Gastroesophageal sphincter (tissue), 4 donors: Measurements from ENCODE around the gene ZFP36. TPM values are rescaled to one million over a fixed set of nuclear protein-coding genes. Genes with fewer than 3 reads are reported as not detected.

ENCODE experiments used
- ATAC-seq: fragments of 150-250 bp; one replicate; pipeline ENCODE4 v1.9.1; 2016; ENCODE audit warnings: mild to moderate bottlenecking, moderate library complexity
- H3K27ac ChIP-seq, 4 donors: fragments of 200-600 bp; sonication (generic) in 3 of 4; 1 replicate in 3 of 4; 2 replicates in 1 of 4; pipeline ENCODE4 v1.5.1; 2016 to 2019
- H3K27me3 ChIP-seq: fragments of 200-600 bp; sonication (generic); one replicate; pipeline ENCODE4 v1.5.1; 2019
- H3K36me3 ChIP-seq, 2 donors: fragments of 200-600 bp; sonication (generic); one replicate each; pipeline ENCODE4 v1.5.1; 2019; ENCODE audit warnings: control low read depth in 1 of 2
- H3K4me1 ChIP-seq, 3 donors: fragments of 200-600 bp; sonication (generic); 1 replicate in 2 of 3; 2 replicates in 1 of 3; pipeline ENCODE4 v1.5.1; 2016 to 2019; ENCODE audit warnings: control low read depth in 2 of 3
- H3K4me3 ChIP-seq, 2 donors: fragments of 200-600 bp; sonication (generic); one replicate each; pipeline ENCODE4 v1.5.1; 2019; ENCODE audit warnings: mild to moderate bottlenecking in 1 of 2, moderate library complexity in 1 of 2
- H3K9me3 ChIP-seq, 3 donors: fragments of 200-600 bp; sonication (generic); one replicate each; pipeline ENCODE4 v1.5.1; 2017 to 2019; ENCODE audit warnings: control low read depth in 2 of 3
- CTCF ChIP-seq, 4 experiments: fragments of 200-600 bp in 2 of 4; fragments of 450-650 bp in 2 of 4; sonication (generic) in 1 of 4; IDR thresholded peaks; one replicate each; pipeline ENCODE4 v1.5.1; 2017 to 2019; ENCODE audit warnings: antibody characterized with exemption in 4 of 4, mild to moderate bottlenecking in 2 of 4, moderate library complexity in 2 of 4
- EP300 ChIP-seq: sonication (generic); formaldehyde crosslinking; IDR thresholded peaks from one replicate; pipeline ENCODE4 v1.6.1; 2017; ENCODE audit warnings: antibody characterized with exemption, mild to moderate bottlenecking
- POLR2A ChIP-seq, 2 donors: fragments of 450-650 bp; IDR thresholded peaks; one replicate each; pipeline ENCODE4 v1.6.1; 2017; ENCODE audit warnings: antibody characterized with exemption in 2 of 2, mild to moderate bottlenecking in 2 of 2, moderate library complexity in 1 of 2
- POLR2AphosphoS5 ChIP-seq: sonication (generic); formaldehyde crosslinking; IDR thresholded peaks from one replicate; pipeline ENCODE4 v1.6.1; 2017; ENCODE audit warnings: antibody characterized with exemption
- WGBS, 2 donors: methylation state at CpG; one replicate each; pipeline ENCODE4 v1.1.5; 2018; ENCODE audit warnings: low coverage in 1 of 2; 5-methylcytosine and 5-hydroxymethylcytosine counted together
- total RNA-seq, 4 donors: library from RNA; depleted of rRNA; stranded (reverse); fragments of >200 nt; gene quantifications; one replicate each; pipeline ENCODE4 v1.1.0, GENCODE V29; 2016

The ZFP36 gene
- total RNA-seq, 4 donors from 2014 or later = 78.6 to 276 (median 158) TPM

- TF ChIP-seq POLR2AphosphoS5 = no peak
- no peak for TF ChIP-seq EP300
- TF ChIP-seq POLR2A (IDR thresholded peaks at IDR 0.05) = no peak
- TF ChIP-seq CTCF (IDR thresholded peaks at IDR 0.05) = no peak
- H3K27me3 ChIP-seq = no peaks in the 10 kb centered on the region
- H3K27ac ChIP-seq = peak overlapping the region in 1 of 4 donors; percentile 15
- peaks cover 0 to 32% (median 5%) of the 10 kb centered on the region in 3 donors for H3K4me1 ChIP-seq
- no peaks in the 10 kb centered on the region for H3K9me3 ChIP-seq
- ATAC-seq = no peak
- 60 to 77% methylated on average over 1 to 5 of the region's 9 CpGs for WGBS, 2 donors
- H3K4me3 ChIP-seq = no peak overlapping the region
- H3K36me3 ChIP-seq = peaks cover 0 to 98% of the 10 kb centered on the region in 2 donors
These were observed 21.6 kb upstream of the ZFP36 start for GRCh38 chr19:39384839-39385568.

GRCh38 chr19:39385629-39386411, 20.8 kb upstream of the ZFP36 start:
- no peak for ATAC-seq
- no peak overlapping the region for H3K27ac ChIP-seq
- 60 to 66% methylated on average over 12 to 15 of the region's 20 CpGs for WGBS, 2 donors
- no peak for TF ChIP-seq POLR2AphosphoS5
- TF ChIP-seq CTCF (IDR thresholded peaks at IDR 0.05) = no peak
- TF ChIP-seq EP300 = no peak
- TF ChIP-seq POLR2A (IDR thresholded peaks at IDR 0.05) = no peak
- peaks cover 0 to 90% of the 10 kb centered on the region in 2 donors for H3K36me3 ChIP-seq
- no peak overlapping the region for H3K4me3 ChIP-seq
- no peaks in the 10 kb centered on the region for H3K27me3 ChIP-seq
- H3K9me3 ChIP-seq = no peaks in the 10 kb centered on the region
- peaks cover 0 to 31% (median 7%) of the 10 kb centered on the region in 3 donors for H3K4me1 ChIP-seq

- no peak overlapping the region for H3K4me3 ChIP-seq
- no peaks in the 10 kb centered on the region for H3K9me3 ChIP-seq
- no peak for TF ChIP-seq EP300
- TF ChIP-seq POLR2AphosphoS5 = no peak
- no peak overlapping the region for H3K27ac ChIP-seq
- H3K36me3 ChIP-seq = peaks cover 0 to 82% of the 10 kb centered on the region in 2 donors
- 50 to 83% methylated on average over 1 to 2 of the region's 7 CpGs for WGBS, 2 donors
- H3K4me1 ChIP-seq = peaks cover 0 to 33% (median 7%) of the 10 kb centered on the region in 3 donors
- no peaks in the 10 kb centered on the region for H3K27me3 ChIP-seq
- no peak for ATAC-seq
These were observed 20.1 kb upstream of the ZFP36 start for GRCh38 chr19:39386557-39386956.

- ATAC-seq = no peak
- Histone ChIP-seq H3K27ac (peak overlapping the region in 3 of 4 donors; percentile 98), H3K4me3 (no peak overlapping the region), H3K9me3 (no peaks in the 10 kb centered on the region), H3K36me3 (peaks cover 0 to 71% of the 10 kb centered on the region in 2 donors), H3K27me3 (no peaks in the 10 kb centered on the region), H3K4me1 (peaks cover 0 to 54% (median 14%) of the 10 kb centered on the region in 3 donors)
- TF ChIP-seq EP300 (no peak), POLR2A (IDR thresholded peaks at IDR 0.05) (no peak), POLR2AphosphoS5 (no peak), CTCF (IDR thresholded peaks at IDR 0.05) (no peak)
- 88% methylated on average over 3 of the region's 5 CpGs; no CpG with 5 or more reads in 1 of the 2 donors for WGBS, 2 donors
These were observed 18.0 kb upstream of the ZFP36 start for GRCh38 chr19:39388657-39389056.

- ATAC-seq = no peak
- Histone ChIP-seq H3K36me3 (peaks cover 0 to 72% of the 10 kb centered on the region in 2 donors), H3K9me3 (no peaks in the 10 kb centered on the region), H3K4me1 (peaks cover 0 to 64% (median 14%) of the 10 kb centered on the region in 3 donors), H3K27me3 (no peaks in the 10 kb centered on the region), H3K4me3 (peak overlapping the region; percentile 84 to 93), H3K27ac (peak overlapping the region; percentile 98 to 99 (median 98))
- TF ChIP-seq CTCF (IDR thresholded peaks at IDR 0.05) = no peak
- TF ChIP-seq EP300 = no peak
- no peak for TF ChIP-seq POLR2AphosphoS5
- no peak for TF ChIP-seq POLR2A (IDR thresholded peaks at IDR 0.05)
- 17 to 44% methylated on average over 4 to 6 of the region's 13 CpGs for WGBS, 2 donors
These were observed 16.8 kb upstream of the ZFP36 start for GRCh38 chr19:39389631-39390414.
